NB4 (cell line): ENCODE data around the gene SP2.

Experiments
- CTCF ChIP-seq: IDR thresholded peaks from one replicate; pipeline ENCODE4 v1.5.1; 2012; ENCODE audit warnings: low read depth, low read length
- MAX ChIP-seq: IDR thresholded peaks from 2 replicates; pipeline ENCODE4 v1.6.1; 2011; ENCODE audit warnings: low read depth, low read length
- MYC ChIP-seq: IDR thresholded peaks from 2 replicates; pipeline ENCODE4 v1.6.1; 2011; ENCODE audit warnings: low read depth, low read length
- POLR2A ChIP-seq: IDR thresholded peaks from 2 replicates; pipeline ENCODE4 v1.6.1; 2011; ENCODE audit warnings: mild to moderate bottlenecking; ENCODE audit not compliant: insufficient read length; ENCODE audit errors: extremely low read depth

DNA sequence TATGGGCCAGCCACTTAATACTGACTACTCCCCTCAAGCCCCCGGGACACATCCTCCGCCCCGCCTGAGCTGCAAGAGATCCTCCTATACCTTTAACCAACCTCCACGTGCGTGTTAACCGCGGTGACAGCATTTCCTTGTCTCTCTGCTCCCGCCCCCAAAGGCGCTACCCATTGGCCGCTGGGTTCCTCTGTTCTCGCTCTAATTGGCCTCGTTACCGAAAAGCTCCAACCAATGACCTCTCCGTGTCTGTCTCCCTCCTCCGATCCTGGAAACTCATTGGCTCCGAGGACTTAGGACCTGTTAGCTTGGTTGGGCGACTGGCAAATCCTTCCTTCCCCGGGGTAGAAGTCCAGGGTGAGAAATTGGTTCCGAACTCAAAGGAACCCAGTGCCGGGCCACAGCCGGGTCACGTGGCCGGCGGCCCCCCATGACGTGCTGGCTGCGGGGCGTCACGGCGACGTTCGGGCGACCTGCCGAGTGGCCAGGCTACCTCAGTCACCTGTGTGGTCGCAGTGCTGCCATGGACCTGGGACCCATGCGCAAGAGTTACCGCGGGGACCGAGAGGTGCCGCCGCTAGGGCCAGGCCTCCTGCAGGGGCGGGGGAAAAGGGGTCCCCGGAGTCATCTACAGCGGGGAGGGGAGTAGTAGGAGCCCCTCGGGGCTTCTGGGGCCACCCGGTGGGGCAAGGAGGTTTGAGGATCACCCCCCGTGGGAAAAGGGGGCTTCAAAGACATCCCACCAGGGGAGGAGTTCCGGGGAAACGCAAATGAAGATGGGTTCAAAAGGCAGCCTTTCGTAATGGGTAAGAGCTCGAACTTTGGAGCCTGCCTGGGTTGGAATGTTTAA, 45.4 kb downstream of the SP2 start, which contains the start of gene PNPO:
- no peak for TF ChIP-seq CTCF
- TF ChIP-seq POLR2A = peak; percentile 57
- peak; percentile 97 for TF ChIP-seq MAX
- peak; percentile 98 for TF ChIP-seq MYC
